GM18502 (cell line): ENCODE results near the gene TP73.
A peak's percentile ranks its signal among the peaks of the same experiment; 100 is the strongest.

Experiments used
- ATAC-seq: cut with Tn5 transposase; IDR thresholded peaks from one replicate; pipeline ENCODE4 v1.9.1; 2021; ENCODE audit warnings: mild to moderate bottlenecking; ENCODE audit not compliant: unreplicated experiment, poor library complexity

Gene TP73

GRCh38 chr1:3772715-3773571 lies 120.6 kb downstream of the TP73 start, which contains the start of gene SMIM1:
Gene SMIM1, plus strand, starts transcription at chr1:3772749. Its CDS starts 2,625 bp downstream, at chr1:3775374.
- ATAC-seq, result no peak

GRCh38 chr1:3773572-3774275 lies 121.4 kb downstream of the TP73 start:
- ATAC-seq, result no peak

- no peak for ATAC-seq
Measured at GRCh38 chr1:3774276-3774945, 122.1 kb downstream of the TP73 start.

GRCh38 chr1:3774946-3775489 lies 122.7 kb downstream of the TP73 start:
- no peak for ATAC-seq

GRCh38 chr1:3775490-3776230 lies 123.3 kb downstream of the TP73 start:
- peak; percentile 46 for ATAC-seq

GRCh38 chr1:3776231-3776961 lies 124.1 kb downstream of the TP73 start:
- ATAC-seq, result no peak

- no peak for ATAC-seq
Measured at GRCh38 chr1:3777078-3777547, 124.8 kb downstream of the TP73 start.

- no peak for ATAC-seq
Measured at GRCh38 chr1:3777647-3778589, 125.6 kb downstream of the TP73 start.

GRCh38 chr1:3778590-3779264 lies 126.4 kb downstream of the TP73 start:
- ATAC-seq, result no peak

GRCh38 chr1:3779265-3779911 lies 127.1 kb downstream of the TP73 start:
- ATAC-seq, result no peak

- no peak for ATAC-seq
Measured at GRCh38 chr1:3779912-3780416, 127.6 kb downstream of the TP73 start.

- no peak for ATAC-seq
Measured at GRCh38 chr1:3780901-3781300, 128.6 kb downstream of the TP73 start.

- no peak for ATAC-seq
Measured at GRCh38 chr1:3783651-3784474, 131.5 kb downstream of the TP73 start.

GRCh38 chr1:3785045-3785444 lies 132.7 kb downstream of the TP73 start:
- ATAC-seq, result no peak

- no peak for ATAC-seq
Measured at GRCh38 chr1:3785456-3786157, 133.3 kb downstream of the TP73 start.
